ENCODE data around the gene CRADD.

Gene CRADD

GRCh38 chr12:93673084-93673483 is 4.1 kb upstream of the CRADD start:
- DNase-seq: no peak

GRCh38 chr12:93674386-93674785 is 2.8 kb upstream of the CRADD start:
- DNase-seq: no peak

- no peak for DNase-seq
Observed at GRCh38 chr12:93676408-93677194, 574 bp upstream of the CRADD start.

- DNase-seq: no peak
Observed at GRCh38 chr12:93678779-93679178, 1.6 kb downstream of the CRADD start.

- no peak for DNase-seq
Observed at GRCh38 chr12:93679308-93679925, 2.2 kb downstream of the CRADD start.

- DNase-seq: no peak
Observed at GRCh38 chr12:93680006-93680405, 2.8 kb downstream of the CRADD start.

GRCh38 chr12:93682846-93683261 is 5.7 kb downstream of the CRADD start:
- no peak for DNase-seq

GRCh38 chr12:93683410-93683809 is 6.2 kb downstream of the CRADD start:
- no peak for DNase-seq

- DNase-seq: no peak
Observed at GRCh38 chr12:93684716-93685115, 7.5 kb downstream of the CRADD start.

GRCh38 chr12:93686572-93687356 is 9.6 kb downstream of the CRADD start:
- no peak for DNase-seq

- no peak for DNase-seq
Observed at GRCh38 chr12:93689076-93689834, 12.1 kb downstream of the CRADD start.

GRCh38 chr12:93696462-93696861 is 19.3 kb downstream of the CRADD start:
- no peak for DNase-seq

GRCh38 chr12:93698307-93699092 is 21.3 kb downstream of the CRADD start:
- no peak for DNase-seq

GRCh38 chr12:93699271-93700145 is 22.3 kb downstream of the CRADD start:
- no peak for DNase-seq

GRCh38 chr12:93702707-93703315 is 25.6 kb downstream of the CRADD start:
- DNase-seq: no peak

GRCh38 chr12:93704122-93704521 is 26.9 kb downstream of the CRADD start:
- DNase-seq: no peak

- DNase-seq: no peak
Observed at GRCh38 chr12:93704625-93705024, 27.4 kb downstream of the CRADD start.

GRCh38 chr12:93705237-93705636 is 28.1 kb downstream of the CRADD start:
- no peak for DNase-seq

- no peak for DNase-seq
Observed at GRCh38 chr12:93706387-93706786, 29.2 kb downstream of the CRADD start.

GRCh38 chr12:93706824-93707223 is 29.6 kb downstream of the CRADD start:
- DNase-seq: no peak

GRCh38 chr12:93707836-93708235 is 30.7 kb downstream of the CRADD start:
- DNase-seq: no peak

Data from DMS 273 treated with DMSO at 0.1 percent for 48 hours (cell line).